GM12874 (cell line): ENCODE results near the gene PCSK7.

ENCODE experiments used
- TF ChIP-seq, protein P1 (sequence below): IDR thresholded peaks from 2 replicates; pipeline ENCODE4 v1.5.1; 2011; ENCODE audit warnings: low read depth, mild to moderate bottlenecking, control low read depth, low read length, moderate library complexity; ENCODE audit not compliant: insufficient read depth

PCSK7 gene

GRCh38 chr11:117204283-117205080 lies 27.4 kb downstream of the PCSK7 start:
- TF ChIP-seq, protein P1, sequence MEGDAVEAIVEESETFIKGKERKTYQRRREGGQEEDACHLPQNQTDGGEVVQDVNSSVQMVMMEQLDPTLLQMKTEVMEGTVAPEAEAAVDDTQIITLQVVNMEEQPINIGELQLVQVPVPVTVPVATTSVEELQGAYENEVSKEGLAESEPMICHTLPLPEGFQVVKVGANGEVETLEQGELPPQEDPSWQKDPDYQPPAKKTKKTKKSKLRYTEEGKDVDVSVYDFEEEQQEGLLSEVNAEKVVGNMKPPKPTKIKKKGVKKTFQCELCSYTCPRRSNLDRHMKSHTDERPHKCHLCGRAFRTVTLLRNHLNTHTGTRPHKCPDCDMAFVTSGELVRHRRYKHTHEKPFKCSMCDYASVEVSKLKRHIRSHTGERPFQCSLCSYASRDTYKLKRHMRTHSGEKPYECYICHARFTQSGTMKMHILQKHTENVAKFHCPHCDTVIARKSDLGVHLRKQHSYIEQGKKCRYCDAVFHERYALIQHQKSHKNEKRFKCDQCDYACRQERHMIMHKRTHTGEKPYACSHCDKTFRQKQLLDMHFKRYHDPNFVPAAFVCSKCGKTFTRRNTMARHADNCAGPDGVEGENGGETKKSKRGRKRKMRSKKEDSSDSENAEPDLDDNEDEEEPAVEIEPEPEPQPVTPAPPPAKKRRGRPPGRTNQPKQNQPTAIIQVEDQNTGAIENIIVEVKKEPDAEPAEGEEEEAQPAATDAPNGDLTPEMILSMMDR = no peak

DNA sequence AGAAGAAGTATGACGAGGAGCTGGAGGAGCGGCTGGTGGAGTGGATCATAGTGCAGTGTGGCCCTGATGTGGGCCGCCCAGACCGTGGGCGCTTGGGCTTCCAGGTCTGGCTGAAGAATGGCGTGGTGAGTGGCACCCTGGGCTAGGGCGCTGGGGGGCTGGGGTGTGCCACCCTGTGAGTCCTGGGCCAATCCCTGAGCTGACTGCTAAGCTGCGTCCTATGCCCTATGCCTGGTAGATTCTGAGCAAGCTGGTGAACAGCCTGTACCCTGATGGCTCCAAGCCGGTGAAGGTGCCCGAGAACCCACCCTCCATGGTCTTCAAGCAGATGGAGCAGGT lies 28.8 kb downstream of the PCSK7 start:
- TF ChIP-seq, protein P1 = no peak

DNA sequence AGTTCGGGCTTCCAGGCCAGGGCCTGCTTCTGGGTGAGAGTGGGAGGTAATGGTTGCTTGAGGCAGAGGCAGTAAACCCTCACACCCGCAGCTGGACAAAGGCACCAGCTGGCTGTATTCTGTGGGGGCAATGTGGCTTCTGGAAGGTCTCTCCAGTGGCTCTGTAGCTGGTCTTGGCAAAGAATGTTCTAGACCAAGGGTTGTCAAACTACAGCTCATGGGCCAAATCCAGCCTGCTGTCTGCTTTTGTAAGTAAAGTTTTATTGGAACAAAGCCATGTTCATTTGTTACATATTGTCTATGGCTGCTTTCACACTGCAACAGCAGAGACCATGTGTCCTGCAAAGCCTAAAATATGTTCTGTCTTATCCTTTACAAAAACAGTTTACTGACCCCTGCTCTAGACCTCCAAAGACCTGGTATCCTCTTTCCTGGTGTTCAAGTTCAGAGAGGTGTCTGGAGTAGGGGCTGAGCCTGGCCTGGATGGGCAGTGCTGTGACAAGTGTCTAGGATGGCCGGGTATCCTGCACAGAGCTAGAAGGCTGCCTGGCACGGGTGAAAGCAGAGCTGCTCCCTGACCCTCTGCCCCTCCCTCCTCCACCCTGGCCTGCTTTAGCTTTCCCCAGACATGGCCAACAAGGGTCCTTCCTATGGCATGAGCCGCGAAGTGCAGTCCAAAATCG lies 29.3 kb downstream of the PCSK7 start:
- TF ChIP-seq, protein P1 = no peak

GRCh38 chr11:117201658-117202305 lies 30.1 kb downstream of the PCSK7 start:
- TF ChIP-seq, protein P1 = no peak

GRCh38 chr11:117200813-117201657 lies 30.8 kb downstream of the PCSK7 start:
- TF ChIP-seq, protein P1 = no peak

DNA sequence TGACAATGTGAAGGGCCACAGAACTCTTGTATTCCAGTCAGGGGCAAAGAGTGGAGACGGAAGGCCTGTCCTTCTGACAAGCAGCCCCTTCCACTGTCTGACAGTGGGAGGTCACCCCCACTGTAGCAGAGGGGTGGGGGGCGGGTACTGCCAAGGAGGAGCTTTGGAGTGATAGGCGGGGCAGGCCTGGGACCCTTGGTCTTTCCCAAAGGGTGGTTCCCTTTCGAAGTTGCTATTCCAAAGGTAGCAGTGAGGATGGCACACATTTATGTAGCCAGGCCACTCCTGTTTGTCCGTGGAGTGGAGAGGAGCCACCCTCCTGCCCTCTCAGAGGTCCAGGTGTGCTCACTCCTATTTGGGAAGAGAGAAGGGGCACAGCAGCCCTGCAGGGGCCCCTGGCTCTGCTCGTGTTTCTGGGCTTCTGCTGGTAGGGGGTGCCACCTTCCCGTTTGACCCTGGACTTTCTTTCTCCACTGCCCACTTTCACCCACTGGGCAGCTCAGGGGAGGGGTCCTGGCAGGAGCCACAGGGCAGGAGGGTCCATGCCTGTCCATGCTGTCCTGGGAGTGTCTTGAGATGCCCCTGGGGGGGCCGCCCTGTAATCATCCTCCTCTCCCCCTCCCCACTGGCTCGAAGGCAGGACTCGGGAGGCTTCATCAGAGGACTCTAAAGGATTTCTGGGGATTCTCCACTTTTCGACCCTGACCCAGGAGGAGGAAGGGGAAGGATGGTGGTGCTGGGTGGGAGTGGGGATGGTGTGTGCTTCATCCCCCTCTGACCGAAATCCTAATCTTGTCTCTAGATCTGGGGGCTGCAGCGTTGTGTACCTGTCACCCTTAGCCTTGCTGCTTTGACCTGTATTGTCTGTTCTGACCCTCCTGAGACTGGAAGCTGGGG lies 31.7 kb downstream of the PCSK7 start:
- TF ChIP-seq, protein P1 = no peak
